ENCODE results near the gene PCDHB5.

DNA sequence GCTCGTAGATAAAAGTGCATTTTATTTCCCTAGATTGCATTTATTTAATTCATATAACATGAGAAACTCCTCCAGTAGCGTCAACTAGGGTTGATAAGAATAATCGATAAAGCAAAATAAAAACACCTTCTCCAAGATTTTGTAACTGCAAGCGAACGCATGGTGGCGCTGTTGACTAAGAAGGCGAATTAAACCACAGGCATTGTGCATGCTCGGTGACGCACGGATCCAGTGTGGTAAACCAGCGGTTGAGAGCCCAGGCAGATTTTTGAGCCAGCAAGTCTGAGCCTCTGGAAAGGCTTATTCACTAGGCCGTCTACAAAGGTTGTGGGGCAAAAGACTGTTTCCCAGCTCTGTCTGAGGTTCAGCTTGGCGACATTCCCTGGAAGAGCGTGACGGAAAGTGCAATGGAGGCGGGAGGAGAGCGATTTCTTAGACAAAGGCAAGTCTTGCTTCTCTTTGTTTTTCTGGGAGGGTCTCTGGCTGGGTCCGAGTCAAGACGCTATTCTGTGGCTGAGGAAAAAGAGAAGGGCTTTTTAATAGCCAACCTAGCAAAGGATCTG lies 34.7 kb upstream of the PCDHB5 start, which contains the start of gene PCDHB3:
- TF ChIP-seq, protein P1, sequence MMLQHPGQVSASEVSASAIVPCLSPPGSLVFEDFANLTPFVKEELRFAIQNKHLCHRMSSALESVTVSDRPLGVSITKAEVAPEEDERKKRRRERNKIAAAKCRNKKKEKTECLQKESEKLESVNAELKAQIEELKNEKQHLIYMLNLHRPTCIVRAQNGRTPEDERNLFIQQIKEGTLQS (CRISPR knock-in tag; conservative IDR thresholded peaks at IDR 0.05), result no peak
- TF ChIP-seq ESRRA (CRISPR knock-in tag; IDR thresholded peaks at IDR 0.05; ENCODE audit: borderline replicate concordance), result no peak
- no peak for TF ChIP-seq NFYB (CRISPR knock-in tag; conservative IDR thresholded peaks at IDR 0.05; ENCODE audit: low read depth)
